GM12878 (cell line): ENCODE results near the gene NOD1. TPM values are rescaled to one million over a fixed set of nuclear protein-coding genes. Genes with fewer than 3 reads are reported as not detected.

ENCODE experiments used
- FOXM1 ChIP-seq: IDR thresholded peaks from 2 replicates; pipeline ENCODE4 v1.6.1; 2012; ENCODE audit warnings: low read depth, mild to moderate bottlenecking, inconsistent platforms, low read length, moderate library complexity
- GABPA ChIP-seq: IDR thresholded peaks from 2 replicates; pipeline ENCODE4 v1.6.1; 2014; ENCODE audit warnings: antibody characterized with exemption, low read depth, mild to moderate bottlenecking, inconsistent platforms
- HDAC2 ChIP-seq: fragments of 200-600 bp; sonication (generic); IDR thresholded peaks from 2 replicates; pipeline ENCODE4 v1.6.1; 2017
- IRF3 ChIP-seq: fragments of 450-650 bp; IDR thresholded peaks from 2 replicates; pipeline ENCODE4 v1.6.1; 2014; ENCODE audit warnings: mild to moderate bottlenecking
- KDM1A ChIP-seq: fragments of 200-600 bp; sonication (generic); IDR thresholded peaks from 2 replicates; pipeline ENCODE4 v1.6.1; 2016; ENCODE audit warnings: borderline replicate concordance
- MTA2 ChIP-seq: fragments of 450-650 bp; IDR thresholded peaks from 2 replicates; pipeline ENCODE4 v1.6.1; 2016; ENCODE audit warnings: low read depth, mild to moderate bottlenecking, moderate library complexity
- NFXL1 ChIP-seq: fragments of 450-650 bp; IDR thresholded peaks from 2 replicates; pipeline ENCODE4 v1.6.1; 2017; ENCODE audit warnings: antibody characterized with exemption, mild to moderate bottlenecking, borderline replicate concordance
- NFYA ChIP-seq: IDR thresholded peaks from 2 replicates; pipeline ENCODE4 v1.6.1; 2011; ENCODE audit warnings: low read depth, mild to moderate bottlenecking, low read length, improper control_type of control experiment, borderline replicate concordance
- PAX5 ChIP-seq: IDR thresholded peaks from 2 replicates; pipeline ENCODE4 v1.6.1; 2011; ENCODE audit warnings: low read depth, low read length, borderline replicate concordance
- YY1 ChIP-seq: IDR thresholded peaks from 2 replicates; pipeline ENCODE4 v1.6.1; 2011; ENCODE audit warnings: low read depth, mild to moderate bottlenecking, low read length
- ZBTB40 ChIP-seq: fragments of 450-650 bp; IDR thresholded peaks from 2 replicates; pipeline ENCODE4 v1.6.1; 2016; ENCODE audit warnings: mild to moderate bottlenecking, moderate library complexity, borderline replicate concordance
- polyA plus RNA-seq, 11 experiments: library from polyadenylated mRNA; depleted of rRNA in 4 of 11; unstranded in 6 of 11; stranded (reverse) in 5 of 11; fragments of >200 nt; fragmentation: Nextera tagmentation in 4 of 11; fragmentation: Illumina TruSeq in 1 of 11; extraction: Ambion mirVana in 4 of 11; extraction: Trizol in 1 of 11; gene quantifications; 1 replicate in 1 of 11; 2 replicates in 10 of 11; pipeline versions ENCODE4 v1.2.1 to v1.2.3, GENCODE V29; 2011 to 2016; ENCODE audit warnings: inconsistent platforms in 2 of 11, missing spikeins in 2 of 11, low read depth in 1 of 11
- total RNA-seq, 4 experiments: library from RNA; depleted of rRNA in 3 of 4; stranded (reverse); fragments of >200 nt in 3 of 4; fragmentation: Illumina TruSeq in 1 of 4; extraction: Trizol in 1 of 4; gene quantifications; 2 replicates each; pipeline versions ENCODE4 v1.2.1 to v1.2.3, GENCODE V29; 2013 to 2021

NOD1 gene
- total and polyA plus RNA-seq, 10 of the 15 experiments (the other 5 are each of a cell fraction or from before 2014, with no cell fraction given) = 1.8 to 14.6 (median 8.9) TPM

GRCh38 chr7:30472081-30472783 is 6.4 kb downstream of the NOD1 start (continued):
- TF ChIP-seq HDAC2 (no peak), NFXL1 (no peak), IRF3 (no peak), NFYA (no peak), YY1 (no peak), FOXM1 (no peak), ZBTB40 (no peak), KDM1A (no peak), PAX5 (no peak), GABPA (no peak), MTA2 (no peak)
